GM12801 (cell line): ENCODE data around the gene IP6K1.

Experiments
- CTCF ChIP-seq: IDR thresholded peaks from one replicate; pipeline ENCODE4 v1.5.1; 2011; ENCODE audit warnings: control low read depth; ENCODE audit not compliant: insufficient read length; ENCODE audit errors: extremely low read depth

The IP6K1 gene

DNA sequence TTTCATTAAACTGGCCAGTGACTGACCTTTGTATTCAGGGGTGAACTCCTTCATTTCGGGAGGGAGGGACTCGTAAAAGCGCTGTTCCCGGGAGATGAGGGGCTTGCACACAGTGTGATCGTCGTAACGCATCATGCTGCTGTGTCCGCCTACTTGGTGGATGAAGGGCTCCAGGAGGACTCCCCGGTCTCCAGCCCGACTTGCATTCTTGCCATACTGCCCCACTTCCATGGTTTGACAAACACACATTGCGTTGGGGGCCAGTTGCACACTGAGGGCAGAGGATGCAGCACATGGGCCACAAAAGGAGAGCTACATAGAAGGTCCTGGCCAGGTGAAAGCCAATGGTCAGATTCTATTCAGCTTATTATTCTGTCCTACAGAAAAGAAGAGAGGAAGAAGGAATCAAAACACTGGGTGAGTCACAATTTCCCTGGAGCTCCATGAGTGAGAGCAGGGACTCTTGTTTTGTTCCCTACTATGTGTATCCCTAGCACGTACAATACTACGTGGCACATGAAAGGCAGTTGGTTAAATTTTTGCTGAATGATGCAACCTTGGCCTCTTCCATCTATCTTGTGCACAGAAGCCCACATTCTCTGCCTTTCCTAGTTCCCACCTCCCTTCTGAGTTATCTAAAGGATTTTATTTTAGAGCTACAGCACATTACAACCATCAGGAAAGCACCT is 38.4 kb downstream of the IP6K1 start:
- no peak for TF ChIP-seq CTCF

- no peak for TF ChIP-seq CTCF
These were observed 40.4 kb downstream of the IP6K1 start for GRCh38 chr3:49745986-49746385.

- no peak for TF ChIP-seq CTCF
These were observed 45.9 kb downstream of the IP6K1 start for GRCh38 chr3:49740427-49740826.

GRCh38 chr3:49738067-49738713 is 48.2 kb downstream of the IP6K1 start:
- TF ChIP-seq CTCF = no peak

GRCh38 chr3:49734752-49735151 is 51.6 kb downstream of the IP6K1 start:
- no peak for TF ChIP-seq CTCF

GRCh38 chr3:49733551-49733950 is 52.8 kb downstream of the IP6K1 start:
- no peak for TF ChIP-seq CTCF

GRCh38 chr3:49732597-49732996 is 53.7 kb downstream of the IP6K1 start:
- TF ChIP-seq CTCF = no peak
